ENCODE data around the gene CFAP45.
"Not testable (repeated sequence)": the region's sequence is repeated elsewhere in the genome, so short reads cannot be mapped to it uniquely, and the experiment has no call there.

CFAP45 gene

GRCh38 chr1:159904036-159904435, 4.1 kb upstream of the CFAP45 start:
- DNase-seq, result not testable (repeated sequence)

GRCh38 chr1:159902541-159902940, 2.6 kb upstream of the CFAP45 start:
- DNase-seq, result no peak

- DNase-seq, result no peak
Measured at GRCh38 chr1:159900755-159901360, 893 bp upstream of the CFAP45 start.

GRCh38 chr1:159899634-159900033, 331 bp downstream of the CFAP45 start:
- not testable (repeated sequence) for DNase-seq

GRCh38 chr1:159898527-159898926, 1.4 kb downstream of the CFAP45 start:
- DNase-seq, result no peak

- DNase-seq, result no peak
Measured at GRCh38 chr1:159897962-159898361, 2.0 kb downstream of the CFAP45 start.

GRCh38 chr1:159896546-159896930, 3.4 kb downstream of the CFAP45 start:
- no peak for DNase-seq

- DNase-seq, result no peak
Measured at GRCh38 chr1:159895836-159896545, 4.0 kb downstream of the CFAP45 start.

GRCh38 chr1:159895286-159895685, 4.7 kb downstream of the CFAP45 start:
- DNase-seq, result no peak

GRCh38 chr1:159892944-159893343, 7.0 kb downstream of the CFAP45 start:
- no peak for DNase-seq

GRCh38 chr1:159891275-159892157, 8.4 kb downstream of the CFAP45 start:
- peak; percentile 59 for DNase-seq

- no peak for DNase-seq
Measured at GRCh38 chr1:159890390-159890789, 9.6 kb downstream of the CFAP45 start.

GRCh38 chr1:159889821-159890252, 10.1 kb downstream of the CFAP45 start:
- peak; percentile 17 for DNase-seq

GRCh38 chr1:159889202-159889601, 10.8 kb downstream of the CFAP45 start:
- DNase-seq, result no peak

- DNase-seq, result peak; percentile 69
Measured at GRCh38 chr1:159884296-159884695, 15.7 kb downstream of the CFAP45 start.

GRCh38 chr1:159883134-159883533, 16.8 kb downstream of the CFAP45 start:
- no peak for DNase-seq

- DNase-seq, result no peak
Measured at GRCh38 chr1:159882527-159882862, 17.5 kb downstream of the CFAP45 start.

- peak; percentile 69 for DNase-seq
Measured at GRCh38 chr1:159881622-159882526, 18.1 kb downstream of the CFAP45 start.

- no peak for DNase-seq
Measured at GRCh38 chr1:159880430-159880829, 19.5 kb downstream of the CFAP45 start.

- DNase-seq, result no peak
Measured at GRCh38 chr1:159879977-159880376, 20.0 kb downstream of the CFAP45 start.

- no peak for DNase-seq
Measured at GRCh38 chr1:159879136-159879535, 20.8 kb downstream of the CFAP45 start.

GRCh38 chr1:159877695-159878444, 22.1 kb downstream of the CFAP45 start:
- DNase-seq, result no peak

Data from NCI-H446 treated with DMSO at 0.1 percent for 48 hours (cell line).